CD14-positive monocyte (primary cell): ENCODE results near the gene NRG4. TPM values are rescaled to one million over a fixed set of nuclear protein-coding genes. Genes with fewer than 3 reads are reported as not detected.
A peak's percentile ranks its signal among the peaks of the same experiment; 100 is the strongest.

Experiments
- DNase-seq, 3 donors: peaks; one replicate each; pipeline ENCODE4 v3.0.0-alpha.2; 2011 to 2022
- H2AFZ ChIP-seq: 2 replicates; pipeline ENCODE4 v1.6.0; 2012; ENCODE audit warnings: mild to moderate bottlenecking, low read depth, low read length, inconsistent platforms; ENCODE audit not compliant: insufficient read depth, poor library complexity, severe bottlenecking
- H3K27ac ChIP-seq, 2 donors: 1 replicate in 1 of 2; 2 replicates in 1 of 2; pipeline ENCODE4 v1.5.1; 2012 to 2013; ENCODE audit warnings: low read length in 2 of 2, control low read depth in 1 of 2, inconsistent platforms in 1 of 2, low read depth in 1 of 2, mild to moderate bottlenecking in 1 of 2
- H3K27me3 ChIP-seq, 2 donors: one replicate each; pipeline versions ENCODE4 v1.6.0 to v1.6.1; 2011 to 2013; ENCODE audit warnings: low read length in 2 of 2; ENCODE audit not compliant: control insufficient read depth in 2 of 2, insufficient read depth in 2 of 2
- H3K36me3 ChIP-seq, 2 donors: replicated peaks in 1 of 2; 1 replicate in 1 of 2; 2 replicates in 1 of 2; pipeline versions ENCODE4 v1.5.1 to v1.6.1; 2012 to 2013; ENCODE audit warnings: low read length in 2 of 2, control low read depth in 1 of 2, inconsistent platforms in 1 of 2, mild to moderate bottlenecking in 1 of 2; ENCODE audit not compliant: insufficient read depth in 2 of 2, control insufficient read depth in 1 of 2
- H3K4me1 ChIP-seq, 2 donors: 1 replicate in 1 of 2; 2 replicates in 1 of 2; pipeline versions ENCODE4 v1.5.1 to v1.6.1; 2012 to 2013; ENCODE audit warnings: low read length in 2 of 2, control low read depth in 1 of 2, inconsistent platforms in 1 of 2, mild to moderate bottlenecking in 1 of 2, moderate library complexity in 1 of 2; ENCODE audit not compliant: insufficient read depth in 2 of 2, control insufficient read depth in 1 of 2
- H3K4me2 ChIP-seq: replicated peaks from 2 replicates; pipeline ENCODE3; 2012; ENCODE audit warnings: low read length, moderate library complexity, mild to moderate bottlenecking; ENCODE audit not compliant: poor library complexity, severe bottlenecking; ENCODE audit errors: extremely low read depth
- H3K4me3 ChIP-seq, 3 experiments: fragments of 200-600 bp in 1 of 3; sonication (generic) in 1 of 3; replicated peaks in 1 of 3; 1 replicate in 2 of 3; 2 replicates in 1 of 3; pipeline ENCODE4 v1.5.1; 2011 to 2013; ENCODE audit warnings: low read length in 3 of 3, mild to moderate bottlenecking in 3 of 3, control low read depth in 2 of 3, low read depth in 2 of 3, inconsistent platforms in 1 of 3, moderate library complexity in 1 of 3
- H3K79me2 ChIP-seq: 2 replicates; pipeline ENCODE4 v1.6.0; 2012; ENCODE audit warnings: mild to moderate bottlenecking, control low read depth, inconsistent platforms, low read length, moderate library complexity; ENCODE audit not compliant: insufficient read depth
- H3K9ac ChIP-seq: 2 replicates; pipeline ENCODE4 v1.6.0; 2017; ENCODE audit warnings: low read length, mild to moderate bottlenecking; ENCODE audit not compliant: insufficient read depth, poor library complexity, severe bottlenecking
- H3K9me3 ChIP-seq, 2 donors: replicated peaks in 1 of 2; 1 replicate in 1 of 2; 2 replicates in 1 of 2; pipeline versions ENCODE4 v1.5.1 to v1.6.1; 2012 to 2013; ENCODE audit warnings: low read length in 2 of 2, control low read depth in 1 of 2; ENCODE audit not compliant: control insufficient read depth in 1 of 2, insufficient read depth in 1 of 2
- H4K20me1 ChIP-seq: 2 replicates; pipeline ENCODE4 v1.6.0; 2012; ENCODE audit warnings: mild to moderate bottlenecking, low read length, control low read depth, moderate library complexity; ENCODE audit not compliant: insufficient read depth
- H3K27ac Mint-ChIP-seq, 7 donors: one replicate each; pipeline ENCODE4 v1.8.0; 2020; ENCODE audit warnings: mild to moderate bottlenecking in 7 of 7, mixed read lengths in 7 of 7, moderate library complexity in 6 of 7, inconsistent platforms in 2 of 7
- H3K27me3 Mint-ChIP-seq, 3 donors: one replicate each; pipeline ENCODE4 v1.8.0; 2021 to 2022; ENCODE audit warnings: low read depth in 3 of 3, mild to moderate bottlenecking in 3 of 3, mixed read lengths in 3 of 3, moderate library complexity in 3 of 3, inconsistent platforms in 1 of 3
- H3K36me3 Mint-ChIP-seq, 2 donors: one replicate each; pipeline ENCODE4 v1.8.0; 2020; ENCODE audit warnings: mixed read lengths in 2 of 2, inconsistent platforms in 1 of 2, mild to moderate bottlenecking in 1 of 2
- H3K4me1 Mint-ChIP-seq: one replicate; pipeline ENCODE4 v1.8.0; 2020; ENCODE audit warnings: mild to moderate bottlenecking, mixed read lengths
- H3K4me3 Mint-ChIP-seq, 2 donors: one replicate each; pipeline ENCODE4 v1.8.0; 2020; ENCODE audit warnings: mild to moderate bottlenecking in 2 of 2, mixed read lengths in 2 of 2, moderate library complexity in 1 of 2
- H3K9me3 Mint-ChIP-seq, 7 donors: one replicate each; pipeline ENCODE4 v1.8.0; 2020 to 2022; ENCODE audit warnings: mixed read lengths in 7 of 7, mild to moderate bottlenecking in 6 of 7, moderate library complexity in 6 of 7, inconsistent platforms in 2 of 7
- WGBS: methylation state at CpG from one replicate; pipeline ENCODE4 v1.1.5; 2013; ENCODE audit warnings: missing lambda C conversion rate; ENCODE audit not compliant: insufficient coverage; 5-methylcytosine and 5-hydroxymethylcytosine counted together
- intact Hi-C, 2 donors: fragments of 100-400 bp; cut with micrococcal nuclease; formaldehyde crosslinking; loops; one replicate each; pipeline versions ENCODE4 v1.15.0 to v1.15.1; 2023
- polyA plus RNA-seq, 3 donors: library from polyadenylated mRNA; depleted of rRNA in 1 of 3; unstranded in 2 of 3; stranded (reverse) in 1 of 3; fragments of 300-500 nt in 2 of 3; fragments of >200 nt in 1 of 3; fragmentation: Illumina TruSeq in 2 of 3; gene quantifications; 1 replicate in 2 of 3; 2 replicates in 1 of 3; pipeline ENCODE4 v1.2.3, GENCODE V29; 2012 to 2021
- TF ChIP-seq, protein P1 (sequence below): fragments of 200-600 bp; IDR thresholded peaks from one replicate; pipeline ENCODE4 v1.8.0; 2022; ENCODE audit warnings: antibody characterized with exemption, mild to moderate bottlenecking

The NRG4 gene
- polyA plus RNA-seq, 3 donors, result 0.13 to 0.44 (median 0.20) TPM

DNA sequence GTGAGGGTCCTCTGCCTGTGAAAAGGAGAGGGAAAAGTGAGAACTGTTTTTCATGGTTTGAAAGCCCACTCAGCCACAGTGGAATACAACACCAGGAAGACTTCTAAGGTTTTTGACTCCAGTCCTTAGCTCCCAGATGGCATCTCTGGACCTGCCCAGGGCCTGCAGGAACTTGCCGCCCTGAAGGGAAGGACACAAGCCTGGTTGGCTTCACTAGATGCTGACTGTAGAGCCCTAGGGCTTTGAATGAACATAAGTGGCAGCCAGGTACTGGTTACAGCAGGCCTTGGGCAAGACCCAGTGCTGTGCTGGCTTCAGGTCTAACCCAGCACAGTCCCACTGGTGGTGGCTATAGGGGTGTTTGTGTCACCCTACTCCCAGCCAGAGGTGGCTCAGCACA, 26.3 kb upstream of the NRG4 start:
- Histone ChIP-seq H2AFZ (no peak overlapping the region), H4K20me1 (no peaks in the 10 kb centered on the region), H3K9me3 (peaks cover 4 to 7% of the 10 kb centered on the region in 2 donors), H3K36me3 (no peaks in the 10 kb centered on the region), H3K27ac (no peak overlapping the region), H3K27me3 (no peaks in the 10 kb centered on the region), H3K9ac (no peak overlapping the region), H3K79me2 (no peaks in the 10 kb centered on the region), H3K4me2 (no peak overlapping the region), H3K4me1 (no peaks in the 10 kb centered on the region), H3K4me3 (no peak overlapping the region)
- Mint-ChIP-seq H3K9me3 (peaks cover 9 to 21% (median 17%) of the 10 kb centered on the region in 7 donors), H3K4me1 (peaks cover 10% of the 10 kb centered on the region), H3K27ac (peak overlapping the region in 1 of 7 donors; percentile 28), H3K36me3 (peaks cover 3 to 13% of the 10 kb centered on the region in 2 donors), H3K4me3 (no peak overlapping the region), H3K27me3 (no peaks in the 10 kb centered on the region)
- intact Hi-C loops, result no loop called here
- 100% methylated on average over 1 of the region's 1 CpG for WGBS
- TF ChIP-seq, protein P1, sequence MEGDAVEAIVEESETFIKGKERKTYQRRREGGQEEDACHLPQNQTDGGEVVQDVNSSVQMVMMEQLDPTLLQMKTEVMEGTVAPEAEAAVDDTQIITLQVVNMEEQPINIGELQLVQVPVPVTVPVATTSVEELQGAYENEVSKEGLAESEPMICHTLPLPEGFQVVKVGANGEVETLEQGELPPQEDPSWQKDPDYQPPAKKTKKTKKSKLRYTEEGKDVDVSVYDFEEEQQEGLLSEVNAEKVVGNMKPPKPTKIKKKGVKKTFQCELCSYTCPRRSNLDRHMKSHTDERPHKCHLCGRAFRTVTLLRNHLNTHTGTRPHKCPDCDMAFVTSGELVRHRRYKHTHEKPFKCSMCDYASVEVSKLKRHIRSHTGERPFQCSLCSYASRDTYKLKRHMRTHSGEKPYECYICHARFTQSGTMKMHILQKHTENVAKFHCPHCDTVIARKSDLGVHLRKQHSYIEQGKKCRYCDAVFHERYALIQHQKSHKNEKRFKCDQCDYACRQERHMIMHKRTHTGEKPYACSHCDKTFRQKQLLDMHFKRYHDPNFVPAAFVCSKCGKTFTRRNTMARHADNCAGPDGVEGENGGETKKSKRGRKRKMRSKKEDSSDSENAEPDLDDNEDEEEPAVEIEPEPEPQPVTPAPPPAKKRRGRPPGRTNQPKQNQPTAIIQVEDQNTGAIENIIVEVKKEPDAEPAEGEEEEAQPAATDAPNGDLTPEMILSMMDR, result no peak
- no peak for DNase-seq

DNA sequence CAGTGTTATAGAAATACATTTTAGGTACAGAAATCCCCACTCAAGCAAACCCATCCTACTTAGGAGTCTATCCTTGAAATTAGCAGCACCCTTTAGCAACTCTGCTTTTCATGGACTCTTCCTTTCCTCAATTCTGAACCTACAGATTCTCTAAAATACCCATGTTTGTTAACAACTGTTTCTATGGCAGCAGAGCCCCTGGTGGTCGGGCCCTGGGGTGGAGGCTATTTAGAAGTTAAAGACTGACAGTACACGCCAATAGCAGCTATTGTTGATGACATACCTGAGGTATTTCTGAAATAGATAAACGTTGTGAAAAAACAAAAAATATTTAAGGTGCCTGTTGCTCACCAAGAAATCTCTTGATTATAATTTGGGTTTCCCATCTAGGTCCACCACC, 23.4 kb upstream of the NRG4 start:
- Histone ChIP-seq H3K9ac (no peak overlapping the region), H3K79me2 (no peaks in the 10 kb centered on the region), H3K4me3 (no peak overlapping the region), H3K9me3 (peaks cover 0 to 2% of the 10 kb centered on the region in 2 donors), H3K36me3 (no peaks in the 10 kb centered on the region), H3K4me2 (no peak overlapping the region), H3K4me1 (no peaks in the 10 kb centered on the region), H3K27ac (no peak overlapping the region), H4K20me1 (no peaks in the 10 kb centered on the region), H3K27me3 (no peaks in the 10 kb centered on the region), H2AFZ (no peak overlapping the region)
- H3K4me3 Mint-ChIP-seq, result no peak overlapping the region
- TF ChIP-seq, protein P1, result no peak
- no peaks in the 10 kb centered on the region for H3K36me3 Mint-ChIP-seq
- no peak overlapping the region for H3K27ac Mint-ChIP-seq
- no peak for DNase-seq
- peaks cover 14% of the 10 kb centered on the region for H3K4me1 Mint-ChIP-seq
- peaks cover 0 to 6% (median 0%) of the 10 kb centered on the region in 7 donors for H3K9me3 Mint-ChIP-seq
- H3K27me3 Mint-ChIP-seq, result no peaks in the 10 kb centered on the region
- intact Hi-C loops, result no loop called here
- no CpG with 5 or more reads among the region's 3 CpGs for WGBS
